ENCODE results near the gene FAM131C. TPM values are rescaled to one million over a fixed set of nuclear protein-coding genes. Genes with fewer than 3 reads are reported as not detected.
A peak's percentile ranks its signal among the peaks of the same experiment; 100 is the strongest.

The FAM131C gene
- total RNA-seq, 1 experiment from 2014 or later: 0.11 TPM

DNA sequence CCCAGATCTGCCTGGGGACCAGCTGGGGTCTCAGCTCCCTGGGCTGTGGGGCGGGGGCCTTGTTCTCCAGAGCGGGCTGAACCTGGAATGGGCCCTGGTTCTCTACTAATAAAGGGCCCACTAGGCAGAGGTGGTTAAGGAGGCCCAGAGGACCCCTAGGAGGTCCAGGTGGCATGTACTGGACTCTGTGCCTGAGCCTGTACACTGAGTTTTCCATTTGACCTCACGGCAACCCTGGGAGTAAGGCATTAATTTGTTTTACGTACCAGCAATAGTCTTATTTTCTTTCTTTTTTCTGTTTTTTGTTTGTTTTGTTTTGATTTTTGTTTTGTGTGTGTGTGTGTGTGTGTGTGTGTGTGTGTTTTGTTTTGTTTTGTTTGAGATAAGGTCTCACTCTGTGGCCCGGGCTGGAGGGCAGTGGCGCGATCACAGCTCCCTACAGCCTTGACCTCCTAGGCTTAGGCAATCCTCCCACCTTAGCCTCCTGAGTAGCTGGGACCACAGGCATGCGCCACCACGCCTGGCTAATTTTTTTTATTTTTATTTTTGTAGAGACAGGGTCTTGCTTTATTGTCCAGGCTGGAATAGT lies 19.6 kb upstream of the FAM131C start:
- H3K36me3 ChIP-seq: no peaks in the 10 kb centered on the region

DNA sequence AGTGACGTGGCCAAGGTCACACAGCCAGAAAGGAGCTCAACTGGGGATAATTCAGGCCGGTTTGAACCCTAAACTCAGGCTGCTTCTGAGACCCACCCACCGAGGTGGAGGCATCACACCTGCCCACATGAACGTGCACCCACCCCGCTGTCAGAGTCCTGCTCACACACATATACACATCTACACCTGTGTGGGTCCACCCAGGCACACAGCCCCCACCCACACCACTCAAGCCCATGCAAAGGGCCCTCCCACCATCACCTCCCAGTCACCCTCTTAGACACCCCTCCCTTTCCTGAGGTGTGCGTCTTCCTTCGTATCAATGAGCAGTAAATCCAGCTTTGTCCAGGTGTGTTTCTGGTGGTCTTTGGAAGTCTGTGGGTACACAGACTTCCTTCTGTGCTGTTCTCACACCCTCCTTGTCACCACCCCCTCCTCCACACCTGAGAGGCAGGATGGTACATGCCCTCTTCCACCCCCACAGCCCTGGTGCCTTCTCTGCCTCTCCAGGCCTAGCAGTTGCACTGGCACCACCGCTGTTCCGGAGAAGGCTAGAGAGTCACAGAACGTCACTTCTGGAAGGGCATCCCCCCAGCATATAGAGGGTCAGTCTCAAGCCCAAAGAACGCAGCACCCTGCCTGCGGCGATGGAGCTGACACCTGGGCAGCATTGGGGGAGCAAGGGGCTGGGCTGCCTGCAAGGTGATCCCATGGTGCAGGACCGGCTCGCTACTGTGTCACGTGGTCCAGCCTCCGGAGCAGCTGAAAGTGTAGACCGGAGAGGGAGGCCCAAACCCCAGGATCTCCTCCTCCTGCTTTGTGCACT lies 18.9 kb upstream of the FAM131C start:
- Histone ChIP-seq H3K27ac (no peak overlapping the region), H3K9me3 (replicated peaks) (no peaks in the 10 kb centered on the region), H3K36me3 (no peaks in the 10 kb centered on the region), H3K4me3 (no peak overlapping the region), H3K27me3 (replicated peaks) (no peaks in the 10 kb centered on the region), H3K4me1 (replicated peaks) (peaks cover 12% of the 10 kb centered on the region; the same call in 1 of the 2 replicates)
- DNase-seq (ENCODE audit: low read depth in 1 of 2, low spot score in 2 of 2): no peak

More for the DNA sequence above, 19.6 kb upstream of the FAM131C start:
- Histone ChIP-seq H3K9me3 (replicated peaks) (no peaks in the 10 kb centered on the region), H3K4me1 (replicated peaks) (peaks cover 12% of the 10 kb centered on the region; the same call in 1 of the 2 replicates), H3K27ac (no peak overlapping the region), H3K27me3 (replicated peaks) (no peaks in the 10 kb centered on the region), H3K4me3 (no peak overlapping the region)
- DNase-seq (ENCODE audit: low read depth in 1 of 2, low spot score in 2 of 2): no peak

DNA sequence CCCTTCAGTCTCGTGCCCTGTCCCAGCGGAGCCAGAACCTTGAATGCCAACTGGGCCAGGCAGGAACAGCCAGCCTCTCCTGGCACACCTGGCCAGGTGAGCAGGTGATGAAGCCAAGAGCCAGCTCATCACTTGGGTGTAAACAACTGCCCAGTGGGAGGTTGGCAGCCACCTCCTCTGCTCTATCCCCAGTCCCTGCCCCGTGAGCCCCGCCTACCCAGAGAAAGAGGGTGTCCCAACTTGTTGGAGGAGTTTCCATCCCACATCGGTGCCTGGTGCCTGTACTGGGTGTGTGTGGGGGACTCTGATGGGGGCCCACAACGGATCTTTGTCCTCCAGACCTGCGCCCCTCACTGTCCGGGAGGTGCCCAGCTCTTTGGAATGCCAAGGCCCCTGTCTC lies 17.8 kb upstream of the FAM131C start:
- Histone ChIP-seq H3K4me3 (no peak overlapping the region), H3K36me3 (no peaks in the 10 kb centered on the region), H3K27me3 (replicated peaks) (no peaks in the 10 kb centered on the region), H3K4me1 (replicated peaks) (peaks cover 12% of the 10 kb centered on the region; the same call in 1 of the 2 replicates), H3K9me3 (replicated peaks) (no peaks in the 10 kb centered on the region), H3K27ac (no peak overlapping the region)
- DNase-seq (ENCODE audit: low read depth in 1 of 2, low spot score in 2 of 2): no peak

DNA sequence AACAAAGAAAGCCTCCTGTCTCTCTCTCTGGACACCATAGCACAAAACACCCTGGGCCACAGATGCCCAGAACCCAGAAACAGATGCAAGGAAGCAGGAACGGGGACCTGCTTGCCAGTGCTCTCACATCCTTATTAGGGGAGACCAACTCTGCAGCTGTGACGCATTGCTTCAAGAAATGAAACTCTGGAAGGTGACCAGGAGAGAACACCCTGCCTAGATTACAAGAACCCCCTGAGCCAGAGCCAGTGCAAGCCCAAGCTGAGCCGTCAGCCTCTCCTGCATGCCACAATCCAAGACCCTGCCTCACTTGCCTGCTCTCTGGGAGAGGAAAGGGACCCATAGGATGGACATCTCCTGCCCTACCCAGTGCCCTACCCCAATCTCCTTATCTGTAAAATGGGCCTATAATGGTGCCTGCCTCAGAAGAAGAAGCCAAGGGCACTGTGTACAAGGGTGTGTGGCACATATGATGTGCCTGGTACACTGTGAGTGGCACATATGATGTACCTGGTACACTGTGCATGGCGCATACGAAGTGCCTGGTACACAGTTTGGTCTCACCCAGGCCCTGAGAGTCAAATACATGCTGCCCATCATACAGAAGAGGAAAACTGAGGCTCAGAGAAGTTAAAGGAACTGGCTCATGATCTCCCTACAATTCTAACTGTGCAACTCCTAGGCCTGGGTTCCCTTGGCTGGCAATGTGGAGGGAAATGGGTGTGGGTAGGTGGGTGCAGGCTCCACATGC lies 16.8 kb upstream of the FAM131C start:
- no peak for DNase-seq (ENCODE audit: low read depth in 1 of 2, low spot score in 2 of 2)
- no peaks in the 10 kb centered on the region for H3K36me3 ChIP-seq
- H3K27me3 ChIP-seq (replicated peaks): no peaks in the 10 kb centered on the region
- H3K4me3 ChIP-seq: no peak overlapping the region
- H3K27ac ChIP-seq: no peak overlapping the region
- H3K9me3 ChIP-seq (replicated peaks): no peaks in the 10 kb centered on the region
- peaks cover 12% of the 10 kb centered on the region; the same call in 1 of the 2 replicates for H3K4me1 ChIP-seq (replicated peaks)

DNA sequence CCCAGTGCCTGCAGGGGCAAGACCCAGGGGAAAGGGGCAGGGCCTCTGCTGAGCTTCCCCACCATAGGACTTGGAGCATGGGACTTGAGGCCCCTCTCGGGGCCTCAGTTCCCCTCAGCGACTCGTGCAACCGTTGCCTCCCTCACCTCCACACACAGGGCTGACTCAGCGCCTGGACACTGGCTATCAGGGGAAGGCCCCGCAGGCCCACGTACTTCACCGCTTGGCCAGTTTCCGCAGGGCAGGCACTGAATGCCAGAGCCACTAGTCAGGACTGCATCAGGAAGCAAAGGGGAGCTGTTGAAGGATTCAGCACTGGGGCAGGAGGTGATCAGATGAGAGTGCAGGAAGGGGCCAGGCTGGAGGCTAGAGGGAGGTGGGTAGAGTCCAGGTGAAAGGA lies 15.5 kb upstream of the FAM131C start:
- peaks cover 12% of the 10 kb centered on the region; the same call in 1 of the 2 replicates for H3K4me1 ChIP-seq (replicated peaks)
- H3K27me3 ChIP-seq (replicated peaks): no peaks in the 10 kb centered on the region
- no peaks in the 10 kb centered on the region for H3K9me3 ChIP-seq (replicated peaks)
- no peak overlapping the region for H3K27ac ChIP-seq
- H3K36me3 ChIP-seq: no peaks in the 10 kb centered on the region
- H3K4me3 ChIP-seq: no peak overlapping the region
- peak; percentile 24 to 61 for DNase-seq (ENCODE audit: low read depth in 1 of 2, low spot score in 2 of 2)

DNA sequence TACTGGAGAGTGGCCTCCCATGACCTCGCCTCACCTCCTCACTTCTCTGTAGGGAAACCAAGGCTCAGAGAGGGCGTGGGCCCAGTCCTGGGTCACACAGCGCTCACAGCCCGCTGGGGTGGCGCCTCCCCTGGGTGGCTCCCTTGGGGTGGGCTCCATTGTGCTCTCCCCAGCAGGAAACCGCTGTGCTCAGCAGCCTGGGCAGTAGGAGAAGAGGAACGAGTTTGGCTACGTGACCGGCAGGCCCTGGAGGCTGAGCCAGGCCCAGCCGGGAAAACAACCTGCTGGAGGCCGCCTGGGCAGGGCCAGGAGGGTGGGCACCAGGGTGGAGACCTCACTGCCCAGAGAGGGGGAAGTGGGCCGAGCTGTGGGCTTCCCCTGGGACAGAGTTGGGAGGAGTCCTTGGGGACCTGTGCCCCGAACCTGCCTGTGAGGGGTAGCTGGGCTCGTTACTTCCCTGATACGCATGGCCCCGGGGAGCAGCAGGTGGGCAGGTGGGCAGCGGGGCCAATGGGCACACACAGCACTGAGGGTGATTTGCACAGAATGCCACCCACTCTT lies 15.0 kb upstream of the FAM131C start:
- Histone ChIP-seq H3K27me3 (replicated peaks) (no peaks in the 10 kb centered on the region), H3K9me3 (replicated peaks) (no peaks in the 10 kb centered on the region), H3K27ac (no peak overlapping the region), H3K4me3 (no peak overlapping the region), H3K36me3 (no peaks in the 10 kb centered on the region), H3K4me1 (replicated peaks) (peaks cover 12% of the 10 kb centered on the region; the same call in 1 of the 2 replicates)
- DNase-seq (ENCODE audit: low read depth in 1 of 2, low spot score in 2 of 2): no peak

DNA sequence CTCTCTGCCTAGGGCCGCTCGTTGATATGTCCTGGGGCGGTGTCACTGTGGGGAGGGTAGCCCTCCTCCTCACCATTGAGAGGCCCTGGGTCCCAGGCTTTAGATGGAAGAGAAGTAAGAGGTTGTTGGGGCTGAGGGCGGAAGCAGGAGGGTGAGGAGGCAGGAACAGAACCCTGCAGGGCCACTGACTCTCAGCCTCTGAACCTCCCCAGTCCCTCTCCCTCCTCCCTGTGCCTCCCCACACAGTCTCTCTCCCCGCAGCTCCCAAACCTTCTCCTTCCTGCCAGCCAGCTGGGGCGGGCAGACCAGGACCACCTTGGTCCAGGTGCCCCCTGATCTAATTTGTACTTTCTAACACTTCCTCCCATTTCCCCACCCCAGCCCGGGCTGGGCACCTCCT lies 14.3 kb upstream of the FAM131C start:
- no peaks in the 10 kb centered on the region for H3K9me3 ChIP-seq (replicated peaks)
- no peak for DNase-seq (ENCODE audit: low read depth in 1 of 2, low spot score in 2 of 2)
- no peak overlapping the region for H3K4me3 ChIP-seq
- H3K36me3 ChIP-seq: no peaks in the 10 kb centered on the region
- H3K4me1 ChIP-seq (replicated peaks): peaks cover 12% of the 10 kb centered on the region; the same call in 1 of the 2 replicates
- no peak overlapping the region for H3K27ac ChIP-seq
- H3K27me3 ChIP-seq (replicated peaks): no peaks in the 10 kb centered on the region

DNA sequence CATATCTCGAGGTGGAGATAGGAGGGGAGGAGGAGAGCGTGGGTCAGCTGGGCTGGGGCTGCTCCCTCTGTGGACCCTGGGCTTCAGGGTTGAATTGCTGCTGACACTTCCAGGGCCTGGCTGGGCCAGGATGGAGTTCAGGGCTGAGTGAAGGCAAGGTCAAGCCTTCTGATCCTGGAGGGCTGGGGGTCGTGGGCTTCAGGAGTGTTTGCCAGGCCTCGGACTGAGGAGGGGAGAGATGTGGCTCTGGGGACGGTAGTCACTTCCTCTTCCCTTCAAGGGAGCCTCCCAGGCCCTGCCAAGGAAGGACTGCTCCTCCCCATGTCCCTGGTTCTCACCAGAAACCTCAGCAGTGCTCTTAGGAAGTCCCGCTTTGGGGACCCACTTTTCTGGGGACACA lies 12.1 kb upstream of the FAM131C start:
- Histone ChIP-seq H3K4me3 (no peak overlapping the region), H3K4me1 (replicated peaks) (peaks cover 12% of the 10 kb centered on the region; the same call in 1 of the 2 replicates), H3K9me3 (replicated peaks) (no peaks in the 10 kb centered on the region), H3K27me3 (replicated peaks) (no peaks in the 10 kb centered on the region), H3K27ac (no peak overlapping the region), H3K36me3 (no peaks in the 10 kb centered on the region)
- DNase-seq (ENCODE audit: low read depth in 1 of 2, low spot score in 2 of 2): no peak

DNA sequence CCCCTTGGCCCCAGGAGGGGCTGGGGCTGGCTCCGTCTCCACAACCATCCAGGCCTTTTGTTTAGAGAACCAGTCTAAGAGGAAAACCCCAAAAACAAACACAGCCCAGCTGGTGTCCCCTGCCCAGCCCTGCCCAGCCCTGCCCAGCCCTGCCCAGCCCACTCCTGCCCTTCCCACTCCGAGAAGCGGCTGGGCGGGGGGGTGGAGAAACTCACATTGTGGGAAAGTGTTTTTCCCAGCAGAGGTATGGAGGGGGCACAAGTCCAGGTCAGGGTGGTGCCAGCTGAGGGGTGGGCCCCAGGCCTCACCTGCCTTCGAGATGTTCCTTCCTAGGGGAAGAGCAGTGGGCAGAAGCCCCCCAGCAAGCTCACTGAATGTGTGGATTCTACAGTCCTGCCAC lies 10.0 kb upstream of the FAM131C start:
- no peak for DNase-seq (ENCODE audit: low read depth in 1 of 2, low spot score in 2 of 2)

DNA sequence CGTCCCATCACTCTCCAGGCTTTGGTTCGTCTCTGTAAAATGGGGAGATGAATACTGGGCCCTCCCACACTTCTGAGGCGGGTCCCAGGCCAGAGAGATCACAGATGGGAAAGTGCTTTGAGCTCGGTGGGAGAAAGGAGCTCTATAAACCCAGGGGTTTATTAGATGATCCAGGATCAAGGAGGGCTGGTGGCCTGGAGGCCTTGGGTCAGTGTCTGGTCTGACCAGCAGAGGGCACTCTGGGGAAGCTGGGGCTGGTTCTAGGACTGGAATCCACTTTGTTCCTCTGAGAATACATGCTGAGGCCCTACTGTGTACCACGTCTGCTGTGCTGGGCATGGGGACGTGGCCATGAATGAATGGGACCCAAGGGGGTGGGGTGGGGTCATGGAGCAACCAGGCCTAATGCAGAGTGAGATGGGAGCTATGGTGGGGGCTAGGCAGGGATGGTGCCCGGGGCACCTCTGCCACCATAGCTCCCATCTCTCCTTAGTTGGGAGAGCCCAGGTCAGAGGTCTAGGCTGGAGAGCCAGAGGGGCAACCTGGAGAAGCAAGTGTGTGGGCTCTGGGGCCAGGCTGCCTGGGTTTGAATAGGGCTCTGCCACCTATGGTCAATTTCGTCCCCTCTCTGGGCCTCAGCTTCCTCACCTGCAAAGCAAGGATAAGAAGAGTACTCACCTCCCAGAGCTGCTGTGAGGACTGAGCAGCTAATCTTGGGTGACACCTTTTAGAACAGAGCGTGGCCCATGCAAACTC lies 9.0 kb upstream of the FAM131C start:
- peaks cover 6% of the 10 kb centered on the region for H3K4me1 ChIP-seq (replicated peaks)
- no peaks in the 10 kb centered on the region for H3K27me3 ChIP-seq (replicated peaks)
- no peaks in the 10 kb centered on the region for H3K36me3 ChIP-seq
- DNase-seq (ENCODE audit: low read depth in 1 of 2, low spot score in 2 of 2): peak; percentile 54 to 81
- H3K4me3 ChIP-seq: no peak overlapping the region
- H3K27ac ChIP-seq: no peak overlapping the region
- H3K9me3 ChIP-seq (replicated peaks): no peaks in the 10 kb centered on the region

More for the DNA sequence above, 10.0 kb upstream of the FAM131C start:
- Histone ChIP-seq H3K36me3 (no peaks in the 10 kb centered on the region), H3K4me1 (replicated peaks) (peaks cover 9% of the 10 kb centered on the region), H3K9me3 (replicated peaks) (no peaks in the 10 kb centered on the region), H3K27ac (no peak overlapping the region), H3K27me3 (replicated peaks) (no peaks in the 10 kb centered on the region), H3K4me3 (no peak overlapping the region)

DNA sequence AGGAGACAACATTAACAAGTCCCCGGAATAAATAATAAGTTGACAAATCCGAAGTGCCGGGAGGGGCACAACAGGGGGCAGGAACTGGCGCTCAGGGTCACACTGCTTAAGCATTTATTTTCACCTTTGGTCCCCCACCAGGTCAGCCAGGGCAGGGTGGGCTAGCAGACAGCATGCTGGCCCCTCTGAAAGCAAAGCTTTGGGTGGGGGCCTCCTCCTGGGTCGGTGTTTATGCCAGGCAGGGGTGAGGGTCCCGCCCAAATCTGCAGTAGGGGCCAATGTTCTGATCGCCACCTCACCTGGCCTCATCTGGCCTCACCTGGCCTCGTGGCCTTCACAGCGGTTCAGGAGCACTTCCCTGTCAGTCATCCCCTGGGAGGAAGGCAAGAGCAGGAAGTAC lies 8.2 kb upstream of the FAM131C start:
- DNase-seq (ENCODE audit: low read depth in 1 of 2, low spot score in 2 of 2): no peak
- Histone ChIP-seq H3K27me3 (replicated peaks) (no peaks in the 10 kb centered on the region), H3K4me3 (no peak overlapping the region), H3K36me3 (no peaks in the 10 kb centered on the region), H3K4me1 (replicated peaks) (peaks cover 9% of the 10 kb centered on the region), H3K27ac (no peak overlapping the region), H3K9me3 (replicated peaks) (no peaks in the 10 kb centered on the region)

DNA sequence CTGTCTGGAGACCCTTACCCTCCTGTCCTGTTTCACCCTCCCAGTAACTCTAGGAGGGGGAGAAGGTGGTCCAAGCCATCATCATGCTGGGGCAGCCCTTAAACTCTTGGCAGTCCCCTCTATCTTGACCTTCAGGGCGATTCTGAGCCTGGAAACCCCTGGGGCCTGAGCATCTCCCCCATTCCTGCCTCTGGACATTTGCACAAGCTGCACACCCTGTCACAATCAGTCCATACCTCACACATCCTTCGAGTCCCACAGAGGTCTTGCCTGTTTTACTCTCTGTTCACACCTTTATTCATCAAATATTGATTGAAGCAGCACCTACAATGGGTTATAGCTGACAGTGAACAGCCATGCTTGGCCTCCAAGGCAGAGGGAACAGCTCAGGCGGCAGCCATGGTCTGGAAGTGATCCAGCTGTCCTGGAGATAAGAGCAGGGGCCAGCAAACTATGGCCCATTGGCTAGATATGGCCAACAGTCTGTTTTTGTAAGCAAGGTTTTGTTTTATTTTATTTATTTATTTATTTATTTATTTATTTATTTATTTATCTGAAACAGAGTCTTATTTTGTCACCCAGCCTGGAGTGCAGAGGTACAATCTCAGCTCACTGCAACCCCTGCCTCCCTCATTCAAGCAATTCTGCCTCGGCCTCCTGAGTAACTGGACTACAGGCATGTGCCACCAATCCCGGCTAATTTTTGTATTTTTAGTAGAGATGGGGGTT lies 7.1 kb upstream of the FAM131C start:
- no peak for DNase-seq (ENCODE audit: low read depth in 1 of 2, low spot score in 2 of 2)
- no peaks in the 10 kb centered on the region for H3K27me3 ChIP-seq (replicated peaks)
- H3K4me3 ChIP-seq: no peak overlapping the region
- H3K27ac ChIP-seq: no peak overlapping the region
- H3K4me1 ChIP-seq (replicated peaks): peaks cover 20% of the 10 kb centered on the region
- no peaks in the 10 kb centered on the region for H3K9me3 ChIP-seq (replicated peaks)
- no peaks in the 10 kb centered on the region for H3K36me3 ChIP-seq
